ENCODE data around the gene ZMYND8. TPM values are rescaled to one million over a fixed set of nuclear protein-coding genes. Genes with fewer than 3 reads are reported as not detected.
"Not testable (repeated sequence)": the region's sequence is repeated elsewhere in the genome, so short reads cannot be mapped to it uniquely, and the experiment has no call there.

ZMYND8 gene
- polyA plus RNA-seq, 3 donors, result 1.4 to 13.8 (median 5.8) TPM

- Mint-ChIP-seq H3K4me3 (no peak overlapping the region), H3K4me1 (no peaks in the 10 kb centered on the region), H3K27me3 (ENCODE audit: low read depth in 3 of 3) (no peaks in the 10 kb centered on the region), H3K9me3 (peaks cover 0 to 3% (median 0%) of the 10 kb centered on the region in 7 donors), H3K36me3 (peaks cover 49 to 84% of the 10 kb centered on the region in 2 donors), H3K27ac (peak overlapping the region in 4 of 7 donors; percentile 25 to 69 (median 42))
- Histone ChIP-seq H3K36me3 (replicated peaks in 1 of 2; ENCODE audit: control insufficient read depth in 1 of 2, insufficient read depth in 2 of 2, low read length in 2 of 2) (peaks cover 63 to 77% of the 10 kb centered on the region in 2 donors), H3K27me3 (ENCODE audit: control insufficient read depth in 2 of 2, insufficient read depth in 2 of 2, low read length in 2 of 2) (no peaks in the 10 kb centered on the region), H3K4me2 (replicated peaks; ENCODE audit: extremely low read depth, low read length, poor library complexity, severe bottlenecking) (no peak overlapping the region), H3K9ac (ENCODE audit: insufficient read depth, low read length, poor library complexity, severe bottlenecking) (no peak overlapping the region), H3K79me2 (ENCODE audit: insufficient read depth, low read length) (peaks cover 69% of the 10 kb centered on the region), H4K20me1 (ENCODE audit: insufficient read depth, low read length) (peaks cover 44% of the 10 kb centered on the region), H3K27ac (ENCODE audit: low read depth in 1 of 2, low read length in 2 of 2) (no peak overlapping the region), H3K9me3 (replicated peaks in 1 of 2; ENCODE audit: control insufficient read depth in 1 of 2, insufficient read depth in 1 of 2, low read length in 2 of 2) (no peaks in the 10 kb centered on the region), H2AFZ (ENCODE audit: insufficient read depth, low read depth, low read length, poor library complexity, severe bottlenecking) (no peak overlapping the region), H3K4me3 (replicated peaks in 1 of 3; ENCODE audit: low read depth in 2 of 3, low read length in 3 of 3) (no peak overlapping the region), H3K4me1 (ENCODE audit: control insufficient read depth in 1 of 2, insufficient read depth in 2 of 2, low read length in 2 of 2) (no peaks in the 10 kb centered on the region)
- intact Hi-C loops (cut with micrococcal nuclease), result no loop called here
- no peak for TF ChIP-seq CTCF (IDR thresholded peaks at IDR 0.05)
- DNase-seq, result no peak
- WGBS (ENCODE audit: insufficient coverage), result 100% methylated on average over 1 of the region's 10 CpGs
These were observed 47.1 kb downstream of the ZMYND8 start for GRCh38 chr20:47309394-47309793.

GRCh38 chr20:47307569-47307968 is 48.9 kb downstream of the ZMYND8 start:
- H3K4me1 Mint-ChIP-seq; H2AFZ ChIP-seq (ENCODE audit: insufficient read depth, low read depth, low read length, poor library complexity, severe bottlenecking); H3K9me3 Mint-ChIP-seq; H3K4me3 Mint-ChIP-seq; H3K4me3 ChIP-seq (replicated peaks in 1 of 3; ENCODE audit: low read depth in 2 of 3, low read length in 3 of 3); H3K9me3 ChIP-seq (replicated peaks in 1 of 2; ENCODE audit: control insufficient read depth in 1 of 2, insufficient read depth in 1 of 2, low read length in 2 of 2); H3K27me3 ChIP-seq (ENCODE audit: control insufficient read depth in 2 of 2, insufficient read depth in 2 of 2, low read length in 2 of 2); H3K27ac Mint-ChIP-seq; H3K4me2 ChIP-seq (replicated peaks; ENCODE audit: extremely low read depth, low read length, poor library complexity, severe bottlenecking); DNase-seq; H3K27ac ChIP-seq (ENCODE audit: low read depth in 1 of 2, low read length in 2 of 2); H3K4me1 ChIP-seq (ENCODE audit: control insufficient read depth in 1 of 2, insufficient read depth in 2 of 2, low read length in 2 of 2); intact Hi-C loops (cut with micrococcal nuclease); H3K9ac ChIP-seq (ENCODE audit: insufficient read depth, low read length, poor library complexity, severe bottlenecking); H3K27me3 Mint-ChIP-seq (ENCODE audit: low read depth in 3 of 3): not testable (repeated sequence)
- WGBS (ENCODE audit: insufficient coverage), result 100% methylated on average over 3 of the region's 9 CpGs
- H3K36me3 Mint-ChIP-seq, result peaks cover 55 to 93% of the 10 kb centered on the region in 2 donors
- Histone ChIP-seq H3K36me3 (replicated peaks in 1 of 2; ENCODE audit: control insufficient read depth in 1 of 2, insufficient read depth in 2 of 2, low read length in 2 of 2) (peaks cover 73 to 92% of the 10 kb centered on the region in 2 donors), H3K79me2 (ENCODE audit: insufficient read depth, low read length) (peaks cover 70% of the 10 kb centered on the region), H4K20me1 (ENCODE audit: insufficient read depth, low read length) (peaks cover 38% of the 10 kb centered on the region)

All from CD14-positive monocyte (primary cell).